8988T (cell line): ENCODE results near the gene SUV39H2.
"Not testable (repeated sequence)": the region's sequence is repeated elsewhere in the genome, so short reads cannot be mapped to it uniquely, and the experiment has no call there.

Source experiments
- DNase-seq: peaks from one replicate; pipeline ENCODE4 v3.0.0; 2011

SUV39H2 gene, protein sequence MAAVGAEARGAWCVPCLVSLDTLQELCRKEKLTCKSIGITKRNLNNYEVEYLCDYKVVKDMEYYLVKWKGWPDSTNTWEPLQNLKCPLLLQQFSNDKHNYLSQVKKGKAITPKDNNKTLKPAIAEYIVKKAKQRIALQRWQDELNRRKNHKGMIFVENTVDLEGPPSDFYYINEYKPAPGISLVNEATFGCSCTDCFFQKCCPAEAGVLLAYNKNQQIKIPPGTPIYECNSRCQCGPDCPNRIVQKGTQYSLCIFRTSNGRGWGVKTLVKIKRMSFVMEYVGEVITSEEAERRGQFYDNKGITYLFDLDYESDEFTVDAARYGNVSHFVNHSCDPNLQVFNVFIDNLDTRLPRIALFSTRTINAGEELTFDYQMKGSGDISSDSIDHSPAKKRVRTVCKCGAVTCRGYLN

DNA sequence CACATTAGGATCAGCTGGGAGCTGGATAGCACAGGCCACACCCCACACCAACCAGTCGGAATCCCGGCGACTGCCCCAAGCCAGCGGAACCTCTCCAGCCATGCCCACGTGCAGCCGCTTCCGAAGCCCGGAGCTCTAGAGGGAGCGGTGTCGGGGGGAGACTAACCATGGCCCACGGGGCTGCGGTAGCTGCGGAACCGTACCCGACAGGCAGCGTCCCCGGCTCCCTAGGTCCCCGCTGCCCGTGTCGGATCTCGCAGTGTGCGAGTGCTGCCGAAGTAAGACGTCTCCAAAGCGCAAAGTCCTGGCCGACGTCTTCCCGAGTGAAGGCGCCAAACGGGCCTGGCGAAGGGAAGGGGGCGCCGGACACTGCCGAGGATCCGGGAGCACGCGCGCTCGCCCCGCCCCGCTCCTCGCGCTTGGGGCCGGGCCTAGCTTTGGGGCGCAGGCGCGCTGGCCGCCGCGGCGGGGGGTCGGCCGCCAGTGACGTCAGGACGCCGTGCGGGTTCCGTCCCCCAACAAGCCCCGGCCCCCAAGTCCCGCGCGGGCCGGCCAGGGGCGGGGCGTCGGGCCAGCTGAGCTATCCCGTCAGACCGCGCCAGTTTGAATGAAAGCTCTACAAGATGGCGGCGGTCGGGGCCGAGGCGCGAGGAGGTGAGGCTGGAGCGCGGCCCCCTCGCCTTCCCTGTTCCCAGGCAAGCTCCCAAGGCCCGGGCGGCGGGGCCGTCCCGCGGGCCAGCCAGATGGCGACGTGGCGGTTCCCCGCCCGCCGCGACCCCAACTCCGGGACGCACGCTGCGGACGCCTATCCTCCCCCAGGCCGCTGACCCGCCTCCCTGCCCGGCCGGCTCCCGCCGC lies at the start of gene SUV39H2:
Gene SUV39H2, plus strand, starts transcription at position 601 of the 858 bp plus-strand sequence. Its CDS starts 23 bp downstream, at position 624.
- DNase-seq = peak; percentile 97

DNA sequence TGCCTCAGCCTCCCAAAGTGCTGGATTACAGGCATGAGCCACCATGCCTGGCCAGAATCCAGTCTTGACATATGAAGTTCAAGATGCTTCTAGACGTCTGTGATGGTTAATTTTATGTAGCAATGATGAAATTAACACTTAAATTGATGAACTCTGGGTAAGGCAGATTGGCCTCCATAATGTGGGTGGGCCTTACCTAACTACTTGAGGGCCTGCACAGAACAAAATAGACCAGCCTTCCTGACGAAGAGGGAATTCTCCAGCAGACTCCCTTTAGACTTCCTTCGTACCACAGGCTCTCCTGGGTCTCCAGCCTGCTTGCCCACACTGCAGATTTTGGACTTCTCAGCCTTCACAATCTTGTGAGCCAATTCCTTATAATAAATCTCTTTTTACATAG lies 45.6 kb upstream of the SUV39H2 start:
- DNase-seq = no peak

DNA sequence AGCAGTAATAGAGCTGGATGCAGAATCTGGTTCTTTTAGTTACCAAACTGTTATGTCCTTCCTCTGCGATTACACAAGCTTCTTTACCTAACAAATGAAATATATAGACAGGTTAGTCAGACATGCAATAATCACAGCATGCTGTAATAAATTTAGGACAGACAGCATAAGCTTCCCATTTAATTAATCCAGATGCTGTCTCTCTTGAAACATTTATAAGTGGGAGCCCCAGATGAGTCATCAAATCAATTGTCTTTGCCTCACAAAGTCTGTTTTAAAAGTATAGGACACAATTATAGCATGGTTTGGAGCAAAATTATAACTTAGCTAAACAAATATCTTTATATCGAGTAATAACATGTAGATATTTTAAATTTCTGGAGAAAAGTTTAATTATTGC lies 42.5 kb upstream of the SUV39H2 start:
- DNase-seq = no peak

DNA sequence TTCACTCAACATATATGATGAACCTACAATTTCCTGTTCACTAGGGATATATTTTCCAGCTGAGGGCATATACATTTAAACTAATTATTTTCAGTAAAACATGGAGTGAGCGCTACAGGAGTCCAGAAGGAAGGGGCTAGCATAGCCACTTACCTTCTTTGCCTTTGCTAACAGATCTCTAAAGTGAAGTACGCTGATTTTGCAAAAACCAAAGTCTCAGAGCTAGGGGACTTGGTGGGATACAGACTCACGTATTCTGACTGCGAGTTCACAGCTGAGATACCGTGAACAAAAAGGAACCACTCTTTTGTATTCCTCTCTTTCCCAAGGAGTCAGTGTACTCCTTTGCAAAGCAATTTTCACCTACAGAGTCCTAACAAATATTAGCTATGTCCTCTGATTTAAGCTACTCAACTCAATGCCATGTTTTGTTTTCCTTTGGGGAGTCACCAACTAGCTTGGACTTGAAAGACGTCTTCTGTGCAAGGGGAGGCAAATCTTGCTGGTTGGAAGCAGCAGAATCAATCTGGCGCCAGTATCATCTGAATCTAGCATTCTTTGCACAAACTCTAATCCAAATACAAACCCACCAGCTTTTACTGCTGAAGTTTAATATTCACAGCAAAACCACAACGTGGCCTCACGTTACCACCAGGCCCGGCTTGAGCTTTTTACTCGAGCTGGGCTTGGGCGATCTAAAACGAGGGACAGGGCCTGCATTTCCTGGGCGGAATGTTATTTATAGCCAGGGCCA lies 41.5 kb upstream of the SUV39H2 start:
- DNase-seq = no peak

DNA sequence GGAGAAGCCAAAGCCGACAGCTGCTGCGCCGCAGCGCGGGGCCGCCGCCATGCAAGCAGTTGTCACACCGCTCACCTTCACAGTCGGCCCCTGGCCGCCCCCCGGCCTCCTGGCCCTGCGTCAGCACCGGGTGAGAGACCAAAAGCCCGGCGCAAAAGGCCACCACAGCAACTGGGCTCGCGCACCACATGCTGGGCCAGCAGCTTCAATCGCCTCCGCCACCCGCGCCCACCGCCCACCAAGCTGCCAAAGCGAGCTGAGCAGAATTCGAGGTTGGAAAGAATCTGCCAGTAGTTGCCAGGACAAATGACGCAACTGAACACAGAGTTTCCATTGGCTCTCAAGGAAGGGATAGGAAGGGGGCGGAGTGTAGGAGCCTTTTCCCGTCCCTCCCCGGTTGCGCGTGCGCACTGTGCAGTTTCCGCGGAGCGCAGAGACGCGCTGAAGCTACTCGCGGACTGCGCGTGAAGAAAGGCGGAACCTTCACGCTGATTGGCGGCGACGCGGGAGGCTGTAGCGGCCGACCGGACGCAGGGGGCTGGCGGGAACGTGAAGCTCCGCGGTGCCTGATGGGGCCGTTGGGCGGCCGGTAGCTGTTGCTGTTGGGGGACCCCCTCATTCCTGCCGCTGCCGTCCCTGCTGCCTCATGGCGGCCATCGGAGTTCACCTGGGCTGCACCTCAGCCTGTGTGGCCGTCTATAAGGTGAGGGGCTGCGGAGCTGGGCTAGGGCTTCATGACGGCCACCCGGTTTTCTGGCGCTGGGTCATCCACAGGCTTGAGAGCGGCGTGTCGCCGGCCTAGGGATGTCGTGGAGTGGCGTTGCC lies 40.7 kb upstream of the SUV39H2 start, which contains the start of the genes CDNF, HSPA14 and MSANTD7:
Gene CDNF, minus strand, starts transcription at position 281 of the 825 bp plus-strand sequence. Its CDS starts 91 bp downstream, at position 190.
Gene HSPA14, plus strand, starts transcription at position 550 of the 825 bp plus-strand sequence. Its CDS starts 97 bp downstream, at position 647.
Gene MSANTD7, plus strand, starts transcription at position 550 of the 825 bp plus-strand sequence. CDS start 3,979 bp downstream, outside the sequence.
- peak; percentile 77 for DNase-seq

DNA sequence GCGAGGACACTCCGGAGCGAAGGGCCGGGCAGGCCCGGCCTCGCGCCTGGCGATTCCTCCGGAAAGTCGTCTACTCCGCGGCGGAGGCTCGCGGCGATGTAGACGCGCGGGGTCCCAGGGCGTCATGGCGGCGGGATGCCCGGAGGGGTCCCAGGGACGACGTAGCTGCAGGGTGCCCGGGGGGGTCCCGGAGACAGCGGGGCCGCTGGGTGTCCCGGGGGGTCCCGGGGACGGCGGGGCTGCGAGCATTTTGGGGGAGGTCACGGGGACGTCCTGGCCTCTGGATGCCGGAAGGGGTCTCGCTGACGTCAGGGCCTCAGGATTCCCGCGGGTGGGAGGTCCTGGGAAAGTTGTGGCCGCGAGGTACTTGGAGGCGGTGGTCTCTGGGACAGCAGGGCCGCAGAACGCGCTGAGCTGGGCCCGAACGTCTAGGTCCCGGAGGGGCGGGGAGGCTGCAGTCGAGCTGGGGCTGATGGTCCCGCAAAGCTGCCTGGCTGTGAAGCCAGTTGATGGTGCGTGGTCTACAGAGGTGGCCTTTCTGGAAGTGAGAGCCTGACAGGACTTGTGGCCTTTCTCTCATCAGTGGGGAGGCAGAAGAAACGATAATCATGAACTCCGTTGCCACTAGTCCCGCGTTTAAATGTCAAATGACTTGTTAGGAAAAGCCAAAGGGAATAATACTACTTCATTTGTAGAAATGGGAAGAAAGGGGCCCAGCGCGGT lies 39.9 kb upstream of the SUV39H2 start:
- no peak for DNase-seq

DNA sequence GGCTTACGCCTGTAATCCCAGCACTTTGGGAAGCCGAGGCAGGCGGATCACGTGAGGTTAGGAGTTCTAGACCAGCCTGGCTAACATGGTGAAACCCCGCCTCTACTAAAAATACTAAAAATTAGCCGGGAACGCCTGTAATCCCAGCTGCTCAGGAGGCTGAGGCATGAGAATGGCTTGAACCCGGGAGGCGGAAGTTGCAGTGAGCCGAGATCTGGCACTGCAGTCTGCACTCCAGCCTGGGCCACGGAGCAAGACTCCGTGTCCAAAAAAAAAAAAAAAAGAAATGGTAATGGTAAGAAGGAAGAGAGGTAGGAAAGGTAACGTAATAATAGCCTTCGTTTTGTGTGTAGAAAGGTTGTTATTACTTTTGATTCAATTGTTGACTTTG lies 39.4 kb upstream of the SUV39H2 start:
- no peak for DNase-seq

DNA sequence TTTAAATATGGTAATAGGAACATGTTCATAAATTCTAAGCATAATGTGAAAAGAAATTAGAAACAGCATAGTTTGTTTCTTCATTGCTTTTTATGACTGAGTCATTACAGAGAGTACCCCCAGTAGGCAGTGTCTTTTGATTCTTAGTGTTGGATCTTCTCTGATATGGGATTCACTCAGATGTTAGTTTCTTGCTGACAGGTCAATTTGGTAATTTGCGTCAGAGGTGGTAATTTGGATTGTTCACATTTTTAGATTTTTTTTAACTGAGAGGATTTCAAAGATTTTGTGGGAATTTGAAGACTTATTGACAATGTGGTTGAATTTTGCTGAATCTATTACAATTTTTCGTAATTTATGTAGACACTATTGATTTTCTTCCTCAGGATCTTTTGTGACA lies 38.5 kb upstream of the SUV39H2 start:
- DNase-seq = no peak

DNA sequence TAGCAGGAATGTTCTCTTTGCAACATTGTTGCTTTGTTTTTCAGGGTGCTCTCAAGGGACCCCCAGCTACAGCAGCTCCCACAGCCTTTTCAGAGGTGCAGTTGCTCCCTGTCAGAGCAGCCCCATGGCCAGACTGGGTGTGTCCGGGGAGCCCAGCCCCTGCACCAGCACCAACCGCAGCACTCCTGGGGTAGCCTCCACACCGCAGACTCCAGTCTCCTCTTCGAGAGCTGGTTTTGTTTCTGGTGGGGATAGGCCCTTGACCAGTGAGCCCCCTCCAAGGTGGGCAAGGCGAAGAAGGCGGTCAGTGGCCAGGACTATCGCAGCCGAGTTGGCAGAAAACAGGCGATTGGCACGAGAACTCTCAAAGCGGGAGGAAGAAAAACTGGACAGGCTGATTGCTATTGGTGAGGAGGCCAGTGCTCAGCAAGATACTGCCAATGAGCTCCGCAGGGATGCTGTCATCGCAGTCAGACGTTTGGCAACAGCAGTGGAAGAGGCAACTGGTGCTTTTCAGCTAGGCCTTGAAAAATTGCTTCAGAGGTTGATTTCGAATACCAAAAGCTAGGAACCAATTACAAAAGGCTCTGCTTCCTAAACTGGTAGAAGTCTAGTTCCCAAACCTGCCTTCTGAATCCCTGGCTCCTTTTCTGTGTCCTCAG lies 35.2 kb upstream of the SUV39H2 start:
- no peak for DNase-seq

DNA sequence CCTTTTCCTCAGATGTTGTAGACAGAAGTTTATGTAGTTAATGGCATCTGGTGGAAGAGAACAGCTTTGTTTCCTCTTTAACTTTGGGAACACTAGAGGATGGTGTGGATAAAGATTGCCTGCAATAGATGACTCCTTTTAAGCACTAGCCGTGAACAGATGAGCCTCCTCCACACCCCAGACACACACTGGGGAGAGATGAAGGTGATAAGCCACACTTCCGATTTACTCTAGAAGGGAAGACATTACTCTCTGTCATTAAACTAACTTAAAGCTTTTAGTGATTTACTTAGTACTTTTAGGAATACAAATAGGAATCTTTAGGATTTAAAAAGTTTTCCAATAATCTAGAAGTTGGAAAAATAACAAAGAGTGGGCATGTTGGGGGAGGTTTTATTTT lies 33.7 kb upstream of the SUV39H2 start:
- no peak for DNase-seq

DNA sequence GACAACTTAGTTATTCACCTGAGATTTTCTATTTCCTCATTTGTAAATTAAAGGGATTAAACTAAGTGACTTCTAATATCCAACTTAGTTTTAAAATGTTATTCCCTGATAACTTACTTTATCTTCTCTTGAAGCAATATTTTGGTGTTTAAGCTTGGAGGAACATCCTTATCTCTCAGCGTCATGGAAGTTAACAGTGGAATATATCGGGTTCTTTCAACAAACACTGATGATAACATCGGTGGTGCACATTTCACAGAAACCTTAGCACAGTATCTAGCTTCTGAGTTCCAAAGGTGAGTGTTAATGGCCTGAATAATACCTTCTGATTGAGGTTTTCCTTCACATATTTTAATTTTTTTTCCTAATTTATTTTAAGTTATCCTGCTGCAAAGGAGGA lies 26.4 kb upstream of the SUV39H2 start:
- DNase-seq = no peak

DNA sequence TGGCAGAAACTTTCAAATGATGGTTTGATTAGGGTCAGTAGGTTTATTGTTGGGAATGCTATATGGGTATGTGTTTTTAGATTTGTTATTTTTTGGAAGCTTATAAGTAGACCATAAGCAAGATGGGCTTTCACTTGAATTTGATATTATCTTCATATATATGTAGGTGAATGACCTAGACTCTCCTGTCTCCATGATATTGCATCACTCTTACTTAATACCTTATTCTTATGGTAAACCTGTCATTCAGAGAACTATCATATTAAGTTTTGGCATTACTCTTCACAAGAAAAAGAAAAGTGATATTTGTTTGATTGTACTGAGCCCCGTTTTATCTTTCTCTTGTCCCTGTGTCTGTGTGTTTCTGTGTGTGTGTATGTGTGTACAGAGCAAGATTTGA lies 23.2 kb upstream of the SUV39H2 start:
- no peak for DNase-seq

DNA sequence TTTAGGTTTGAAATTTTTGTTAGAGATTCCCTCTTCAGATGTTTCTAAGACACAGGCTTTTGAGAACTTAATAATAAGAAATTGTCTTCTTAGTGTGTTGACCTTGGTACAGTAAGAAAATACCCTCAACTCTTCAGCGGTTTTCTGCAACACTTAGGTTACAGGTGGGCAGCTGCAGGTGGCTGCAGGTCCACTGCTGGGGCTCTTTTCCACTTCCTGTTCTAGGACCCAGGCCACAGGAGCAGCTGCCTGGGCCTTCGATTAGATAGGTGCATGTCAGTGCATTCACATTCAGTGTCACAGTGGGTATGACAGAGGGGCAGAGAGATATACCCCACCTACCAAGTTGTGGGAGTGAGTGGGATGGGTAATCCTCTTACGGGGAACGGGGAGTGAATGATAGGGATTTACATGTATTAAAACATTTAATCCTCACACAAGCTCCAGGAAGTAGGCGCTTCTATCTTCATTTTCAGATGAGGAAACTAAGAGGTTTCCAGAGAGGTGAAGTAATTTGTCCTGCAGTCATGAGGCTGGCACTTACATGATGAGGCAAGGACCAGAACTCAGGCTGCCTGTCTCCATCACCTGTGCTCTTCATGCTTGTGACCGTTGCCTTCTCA lies 20.2 kb upstream of the SUV39H2 start:
- DNase-seq = no peak

DNA sequence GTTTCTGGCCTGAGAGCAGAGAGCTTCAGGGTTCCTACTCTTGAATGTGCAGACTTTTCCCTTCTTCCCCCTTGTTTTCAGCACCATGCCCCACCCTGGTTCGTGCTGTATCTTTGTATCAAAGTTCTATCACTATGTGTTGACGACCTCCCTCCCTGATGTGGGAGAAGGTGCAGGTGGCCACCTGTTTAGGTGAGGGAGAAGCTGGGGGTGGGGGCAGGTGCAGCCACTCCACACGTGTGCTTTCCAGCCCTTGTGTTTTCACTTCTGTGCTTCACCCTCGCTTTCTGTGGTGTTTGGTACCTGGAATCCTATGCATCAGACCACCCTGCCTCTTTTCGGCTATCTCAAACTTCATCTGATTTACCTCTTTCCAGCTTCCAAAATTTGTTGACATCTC lies 19.6 kb upstream of the SUV39H2 start:
- DNase-seq = no peak

DNA sequence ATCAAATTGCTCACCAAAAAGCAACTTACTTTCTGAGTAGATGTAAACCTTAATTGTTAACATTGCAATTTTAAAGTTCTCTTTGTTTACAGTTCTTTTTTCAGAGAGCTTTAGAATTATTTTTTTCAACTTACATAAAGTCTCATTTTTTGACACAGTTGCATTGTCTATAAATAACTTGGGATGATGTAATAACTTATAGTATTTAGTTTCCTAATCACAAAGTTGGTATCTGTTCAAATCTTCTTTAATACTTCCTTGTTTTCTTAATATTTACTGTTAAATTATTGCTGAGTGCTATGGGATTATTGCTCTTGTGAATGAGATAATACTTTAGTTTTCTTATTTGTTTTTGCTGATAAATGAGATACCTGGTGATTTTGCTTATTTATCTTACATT lies 18.9 kb upstream of the SUV39H2 start:
- DNase-seq = no peak

DNA sequence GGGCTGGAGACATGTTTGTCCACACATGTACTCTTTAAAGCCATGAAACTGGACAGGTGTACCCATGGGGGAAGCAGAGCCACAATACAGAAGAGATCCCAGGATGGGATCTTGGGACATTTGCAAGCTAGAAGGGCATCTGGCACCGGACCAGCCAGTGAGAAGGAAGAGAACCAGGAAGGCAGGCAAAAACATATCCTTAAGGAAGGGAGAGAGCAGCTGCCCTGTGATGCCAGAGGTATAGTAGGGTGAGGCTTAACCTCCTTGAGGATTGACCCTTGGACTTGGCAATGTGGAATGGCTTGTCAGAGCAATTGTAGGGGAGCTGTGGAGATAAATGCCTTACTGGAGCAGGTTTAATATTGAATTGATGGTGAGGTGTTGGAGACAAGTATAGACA lies 17.9 kb upstream of the SUV39H2 start:
- DNase-seq = no peak

DNA sequence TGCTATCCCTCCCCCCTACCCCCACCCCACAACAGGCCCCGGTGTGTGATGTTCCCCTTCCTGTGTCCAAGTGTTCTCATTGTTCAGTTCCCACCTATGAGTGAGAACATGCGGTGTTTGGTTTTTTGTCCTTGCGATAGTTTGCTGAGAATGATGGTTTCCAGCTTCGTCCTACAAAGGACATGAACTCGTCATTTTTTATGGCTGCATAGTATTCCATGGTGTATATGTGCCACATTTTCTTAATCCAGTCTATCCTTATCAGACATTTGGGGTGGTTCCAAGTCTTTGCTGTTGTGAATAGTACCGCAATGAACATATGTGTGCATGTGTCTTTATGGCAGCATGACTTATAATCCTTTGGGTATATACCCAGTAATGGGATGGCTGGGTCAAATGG lies 14.2 kb upstream of the SUV39H2 start:
- not testable (repeated sequence) for DNase-seq

DNA sequence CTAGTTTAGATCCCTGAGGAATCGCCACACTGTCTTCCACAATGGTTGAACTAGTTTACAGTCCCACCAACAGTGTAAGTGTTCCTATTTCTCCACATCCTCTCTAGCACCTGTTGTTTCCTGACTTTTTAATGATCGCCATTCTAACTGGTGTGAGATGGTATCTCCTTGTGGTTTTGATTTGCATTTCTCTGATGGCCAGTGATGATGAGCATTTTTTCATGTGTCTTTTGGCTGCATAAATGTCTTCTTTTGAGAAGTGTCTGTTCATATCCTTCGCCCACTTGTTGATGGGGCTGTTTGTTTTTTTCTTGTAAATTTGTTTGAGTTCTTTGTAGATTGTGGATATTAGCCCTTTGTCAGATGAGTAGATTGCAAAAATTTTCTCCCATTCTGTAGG lies 13.8 kb upstream of the SUV39H2 start:
- not testable (repeated sequence) for DNase-seq

DNA sequence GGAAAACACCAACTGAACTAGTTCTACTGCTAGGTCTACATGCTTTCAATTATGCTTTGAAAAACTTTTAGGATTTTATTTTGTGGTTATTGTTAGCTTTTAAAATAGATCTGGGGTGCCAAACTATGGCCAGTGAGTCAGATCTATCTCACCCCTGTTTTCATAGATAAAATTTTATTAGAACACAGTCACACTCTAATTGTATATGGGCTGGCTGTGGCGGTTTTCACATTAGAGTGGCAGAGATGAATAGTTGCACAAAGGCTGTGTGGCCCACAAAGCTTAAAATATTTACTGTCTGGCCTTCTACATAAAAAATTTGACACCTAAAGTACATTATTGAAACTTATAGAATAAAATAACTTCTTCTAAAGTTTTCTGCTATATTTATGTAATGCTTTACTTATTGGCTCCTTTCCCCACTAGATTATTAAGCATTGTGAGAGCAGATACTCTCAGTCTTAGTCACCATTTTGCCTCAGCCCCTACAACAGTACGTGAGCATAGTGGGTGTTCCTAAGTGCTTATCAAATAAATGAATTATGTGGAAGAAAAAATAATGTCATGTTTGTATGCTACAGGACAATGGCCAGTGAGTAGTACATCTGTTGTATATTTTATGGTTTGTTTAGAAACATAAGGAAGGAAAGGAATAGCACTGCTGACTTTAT lies 5.4 kb upstream of the SUV39H2 start:
- no peak for DNase-seq

DNA sequence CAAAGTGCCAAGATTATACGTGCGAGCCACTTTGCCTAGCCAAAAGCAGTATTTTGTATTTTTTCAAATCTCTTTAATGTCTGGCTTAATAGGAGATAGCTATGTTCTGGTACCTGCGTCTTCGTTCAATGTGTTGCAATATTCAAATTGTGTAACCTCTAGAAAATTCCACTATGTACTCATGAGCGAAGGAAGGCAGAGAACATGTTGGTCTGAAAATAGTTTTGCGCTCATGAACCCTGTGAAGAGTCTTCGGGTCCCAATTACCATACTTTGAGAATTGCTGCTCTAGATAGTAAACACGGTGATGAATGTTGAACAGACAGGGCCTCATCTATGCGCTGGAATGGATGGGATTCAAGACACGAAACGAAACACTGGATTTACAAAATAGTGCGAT lies 2.7 kb upstream of the SUV39H2 start:
- no peak for DNase-seq
